ENCODE results near the gene CTDSPL2. TPM values are rescaled to one million over a fixed set of nuclear protein-coding genes. Genes with fewer than 3 reads are reported as not detected.
A peak's percentile ranks its signal among the peaks of the same experiment; 100 is the strongest.
"Not testable (repeated sequence)": the region's sequence is repeated elsewhere in the genome, so short reads cannot be mapped to it uniquely, and the experiment has no call there.

CTDSPL2 gene
- total RNA-seq, 4 donors from 2014 or later: 56.1 to 155 (median 87.7) TPM

GRCh38 chr15:44529864-44530604 is 102.6 kb downstream of the CTDSPL2 start:
- H3K9me3 ChIP-seq: no peaks in the 10 kb centered on the region
- H3K4me1 ChIP-seq: no peaks in the 10 kb centered on the region
- TF ChIP-seq POLR2A (IDR thresholded peaks at IDR 0.05): no peak
- TF ChIP-seq, protein P1, sequence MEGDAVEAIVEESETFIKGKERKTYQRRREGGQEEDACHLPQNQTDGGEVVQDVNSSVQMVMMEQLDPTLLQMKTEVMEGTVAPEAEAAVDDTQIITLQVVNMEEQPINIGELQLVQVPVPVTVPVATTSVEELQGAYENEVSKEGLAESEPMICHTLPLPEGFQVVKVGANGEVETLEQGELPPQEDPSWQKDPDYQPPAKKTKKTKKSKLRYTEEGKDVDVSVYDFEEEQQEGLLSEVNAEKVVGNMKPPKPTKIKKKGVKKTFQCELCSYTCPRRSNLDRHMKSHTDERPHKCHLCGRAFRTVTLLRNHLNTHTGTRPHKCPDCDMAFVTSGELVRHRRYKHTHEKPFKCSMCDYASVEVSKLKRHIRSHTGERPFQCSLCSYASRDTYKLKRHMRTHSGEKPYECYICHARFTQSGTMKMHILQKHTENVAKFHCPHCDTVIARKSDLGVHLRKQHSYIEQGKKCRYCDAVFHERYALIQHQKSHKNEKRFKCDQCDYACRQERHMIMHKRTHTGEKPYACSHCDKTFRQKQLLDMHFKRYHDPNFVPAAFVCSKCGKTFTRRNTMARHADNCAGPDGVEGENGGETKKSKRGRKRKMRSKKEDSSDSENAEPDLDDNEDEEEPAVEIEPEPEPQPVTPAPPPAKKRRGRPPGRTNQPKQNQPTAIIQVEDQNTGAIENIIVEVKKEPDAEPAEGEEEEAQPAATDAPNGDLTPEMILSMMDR (IDR thresholded peaks at IDR 0.05): no peak
- DNase-seq: no peak
- H3K4me3 ChIP-seq: no peak overlapping the region
- H3K27me3 ChIP-seq: no peaks in the 10 kb centered on the region
- no peak overlapping the region for H3K27ac ChIP-seq
- peaks cover 0 to 9% (median 0%) of the 10 kb centered on the region in 3 donors for H3K36me3 ChIP-seq

DNA sequence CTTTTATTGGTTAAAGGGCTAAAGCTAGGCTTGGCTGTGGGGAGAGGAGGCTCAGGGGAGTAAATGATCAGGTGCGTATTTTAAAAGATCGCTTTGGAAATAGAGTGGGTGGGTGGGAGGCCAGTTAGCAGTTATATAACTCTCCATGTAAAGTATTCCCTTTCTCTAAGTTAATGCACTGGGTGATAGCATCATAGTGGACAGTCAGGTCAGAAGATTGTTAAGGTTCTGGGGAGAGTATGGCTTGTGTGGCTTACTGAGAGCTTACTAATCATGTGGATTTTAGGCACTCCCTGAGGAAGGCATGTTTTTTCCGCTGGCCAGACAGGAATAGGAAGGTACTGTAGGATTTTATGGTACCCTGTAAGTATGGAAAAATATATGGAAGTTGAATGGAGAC is 103.2 kb downstream of the CTDSPL2 start:
- H3K27me3 ChIP-seq: no peaks in the 10 kb centered on the region
- peaks cover 0 to 4% (median 2%) of the 10 kb centered on the region in 4 donors for H3K4me1 ChIP-seq
- no peaks in the 10 kb centered on the region for H3K9me3 ChIP-seq
- TF ChIP-seq POLR2A (IDR thresholded peaks at IDR 0.05): no peak
- TF ChIP-seq, protein P1 (IDR thresholded peaks at IDR 0.05): no peak
- H3K27ac ChIP-seq: no peak overlapping the region
- no peak overlapping the region for H3K4me3 ChIP-seq
- no peak for DNase-seq
- H3K36me3 ChIP-seq: peaks cover 0 to 8% (median 0%) of the 10 kb centered on the region in 3 donors

GRCh38 chr15:44532275-44532674 is 104.8 kb downstream of the CTDSPL2 start:
- H3K4me3 ChIP-seq, H3K36me3 ChIP-seq, H3K27me3 ChIP-seq, H3K9me3 ChIP-seq, H3K4me1 ChIP-seq, DNase-seq, H3K27ac ChIP-seq: not testable (repeated sequence)

DNA sequence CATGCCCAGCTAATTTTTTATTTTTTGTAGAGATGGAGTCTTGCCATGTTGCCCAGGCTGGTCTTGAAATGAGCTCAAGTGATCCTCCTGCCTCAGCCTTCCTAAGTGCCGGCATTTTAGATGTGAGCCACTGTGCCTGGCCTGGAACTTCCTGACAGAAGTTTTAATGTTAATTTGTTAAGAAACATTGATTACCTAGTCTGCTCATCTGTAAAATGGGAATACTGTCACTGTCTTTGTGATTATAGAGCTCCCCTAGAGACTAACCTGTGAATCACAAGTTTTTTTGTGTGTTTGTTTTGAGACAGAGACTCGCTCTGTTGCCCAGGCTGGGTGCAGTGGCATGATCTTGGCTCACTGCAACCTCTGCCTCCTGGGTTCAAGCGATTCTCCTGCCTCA is 105.3 kb downstream of the CTDSPL2 start:
- TF ChIP-seq, protein P1 (IDR thresholded peaks at IDR 0.05): peak in 1 of 6 experiments; percentile 19
- no peak for TF ChIP-seq POLR2A (IDR thresholded peaks at IDR 0.05)
- Histone ChIP-seq H3K27ac (no peak overlapping the region), H3K27me3 (no peaks in the 10 kb centered on the region), H3K4me3 (no peak overlapping the region), H3K4me1 (peaks cover 0 to 7% (median 3%) of the 10 kb centered on the region in 4 donors), H3K36me3 (peaks cover 0 to 5% (median 0%) of the 10 kb centered on the region in 3 donors), H3K9me3 (no peaks in the 10 kb centered on the region)
- no peak for DNase-seq

- Histone ChIP-seq H3K36me3 (peaks cover 0 to 16% (median 0%) of the 10 kb centered on the region in 3 donors), H3K4me1 (peaks cover 0 to 21% (median 6%) of the 10 kb centered on the region in 4 donors), H3K27ac (no peak overlapping the region), H3K27me3 (no peaks in the 10 kb centered on the region), H3K9me3 (no peaks in the 10 kb centered on the region), H3K4me3 (no peak overlapping the region)
- TF ChIP-seq POLR2A (IDR thresholded peaks at IDR 0.05): no peak
- TF ChIP-seq, protein P1 (IDR thresholded peaks at IDR 0.05): no peak
- DNase-seq: no peak
These were observed 107.7 kb downstream of the CTDSPL2 start for GRCh38 chr15:44535092-44535491.

- Histone ChIP-seq H3K36me3 (peaks cover 0 to 16% (median 0%) of the 10 kb centered on the region in 3 donors), H3K9me3 (no peaks in the 10 kb centered on the region), H3K4me3 (peak overlapping the region; percentile 84 to 94 (median 90)), H3K27ac (peak overlapping the region; percentile 97 to 99 (median 98)), H3K4me1 (peaks cover 0 to 23% (median 6%) of the 10 kb centered on the region in 4 donors), H3K27me3 (no peaks in the 10 kb centered on the region)
- DNase-seq: peak; percentile 45 to 55 (median 52)
- no peak for TF ChIP-seq POLR2A (IDR thresholded peaks at IDR 0.05)
- TF ChIP-seq, protein P1 (IDR thresholded peaks at IDR 0.05): no peak
These were observed 108.3 kb downstream of the CTDSPL2 start for GRCh38 chr15:44535523-44536301.

Data from Peyer's patch (tissue), 4 donors.